Stimulated activated CD4-positive, alpha-beta T cell treated with anti-CD3 and anti-CD28 coated beads, Interleukin-15, amount 100 ng/mL, for 24 hours (primary cell): ENCODE results near the gene TAF11L13.

Source experiments
- DNase-seq: peaks from one replicate; pipeline ENCODE4 v3.0.0-alpha.2; 2020

Gene TAF11L13

GRCh38 chr5:17680737-17681136 is 48.8 kb downstream of the TAF11L13 start:
- DNase-seq, result no peak
